OCI-M2 (cell line): ENCODE measurements around the gene RPS10.
"Not testable (repeated sequence)": the region's sequence is repeated elsewhere in the genome, so short reads cannot be mapped to it uniquely, and the experiment has no call there.

Experiments used
- DNase-seq: peaks from one replicate; lab custom pipeline; 2025; ENCODE audit not compliant: unreplicated experiment; lab: John Stamatoyannopoulos, UW

Gene RPS10

DNA sequence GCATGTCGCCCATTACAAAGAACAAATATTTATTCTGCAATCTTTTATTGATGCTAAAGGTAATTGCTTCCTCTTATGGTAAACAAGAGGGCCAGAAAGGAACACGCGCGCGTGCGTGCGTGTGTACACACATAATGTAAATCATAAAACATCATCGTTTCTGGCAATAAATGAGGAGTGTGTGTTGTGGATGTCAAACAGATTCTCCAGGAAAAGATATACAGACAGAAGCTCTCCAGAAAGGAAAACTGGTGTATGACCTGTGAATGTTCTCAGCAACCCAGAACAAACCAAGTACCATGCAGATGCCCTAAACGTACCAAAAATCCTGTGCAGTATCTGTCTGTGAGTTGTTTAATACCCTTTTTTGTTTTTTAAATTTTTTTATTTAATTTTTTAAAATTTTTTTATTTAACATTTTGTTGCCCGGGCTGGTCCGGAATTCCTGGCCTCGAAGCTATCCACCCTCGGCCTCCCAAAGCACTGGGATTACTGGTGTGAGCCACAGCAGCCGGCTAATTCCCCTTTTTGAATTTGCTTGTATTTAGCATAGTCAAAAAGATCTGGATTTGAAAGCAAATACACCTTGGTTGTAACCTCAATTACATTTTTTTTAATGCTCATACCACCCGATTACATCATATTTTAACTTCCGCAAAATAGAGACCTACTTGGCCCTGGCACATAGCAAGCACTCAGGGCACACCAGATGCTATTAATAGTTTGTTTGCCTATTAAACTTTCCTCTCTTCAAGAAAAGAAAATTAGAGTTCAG, 32.5 kb downstream of the RPS10 start:
- DNase-seq, result no peak

DNA sequence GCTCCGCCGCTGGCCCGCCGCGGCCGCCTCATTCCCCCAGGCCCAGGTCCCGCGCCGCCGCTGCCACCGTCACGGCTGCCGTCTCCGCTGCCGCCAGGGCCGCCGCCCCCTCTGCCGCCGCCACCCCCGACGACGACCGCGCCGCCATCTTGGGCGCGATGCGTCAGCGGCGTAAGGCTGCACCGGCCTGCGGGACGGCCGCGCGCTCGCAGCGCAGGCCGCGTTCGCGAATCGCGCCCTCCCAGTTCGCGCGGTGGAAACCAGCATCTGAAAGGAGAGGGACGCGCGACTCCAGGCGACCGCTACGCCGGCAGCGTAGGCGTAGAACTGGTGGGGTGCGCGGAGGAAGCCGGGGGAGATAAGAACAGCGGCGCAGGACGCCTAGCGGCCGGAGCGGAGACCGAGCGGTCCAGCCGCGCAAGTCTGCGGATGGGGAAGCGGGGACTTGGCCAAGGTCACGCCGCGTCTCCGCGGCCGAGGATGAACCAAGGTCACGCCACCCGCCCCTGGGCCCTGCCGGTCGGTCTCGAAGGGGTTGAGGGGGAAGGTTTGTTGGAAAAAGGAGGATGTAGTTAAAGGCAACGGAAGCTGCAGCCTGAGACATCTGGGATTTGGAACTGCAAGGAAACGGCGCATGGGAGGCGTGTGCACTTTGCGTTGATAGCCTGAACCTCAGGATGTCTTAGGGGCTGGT, 33.2 kb downstream of the RPS10 start, which contains the start of gene NUDT3:
TSS of gene NUDT3 (minus strand) at position 173 of the 694 bp plus-strand sequence. CDS start 307 bp downstream, outside the sequence.
- DNase-seq, result peak; percentile 70

DNA sequence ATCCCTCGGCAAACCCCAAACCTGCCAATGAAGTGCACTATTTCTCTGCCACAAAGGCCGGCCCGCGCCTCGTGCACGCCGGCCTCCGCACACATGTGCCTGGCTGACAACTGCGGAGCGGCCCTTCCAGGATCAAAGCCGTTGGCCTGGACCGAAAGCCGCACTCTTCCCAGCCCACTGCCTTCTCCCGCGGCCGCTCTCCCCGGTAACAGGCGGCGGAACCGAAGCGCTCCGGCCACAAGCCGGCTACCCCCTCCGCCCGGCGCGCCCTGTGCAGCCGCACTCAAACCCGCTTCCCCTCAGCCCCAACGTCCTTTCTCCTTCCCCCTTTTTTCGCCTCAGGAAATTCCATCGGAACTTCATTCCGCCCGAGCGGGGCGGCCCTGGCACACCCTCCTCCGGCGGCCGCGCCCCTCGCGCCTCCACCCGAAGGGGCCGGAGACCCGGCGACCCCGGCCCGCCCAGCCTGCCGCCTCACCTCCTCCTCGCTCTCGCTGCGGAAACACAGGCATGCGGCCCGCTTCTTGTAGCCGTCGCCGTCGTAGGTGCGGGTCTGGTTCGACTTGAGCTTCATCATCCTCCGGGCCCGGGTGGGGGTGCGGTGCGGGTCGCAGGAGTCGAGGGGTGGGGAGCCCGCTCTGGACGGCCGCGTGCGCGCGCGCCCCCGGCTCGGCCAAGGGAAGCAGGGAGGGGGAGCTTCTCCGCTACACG, 33.9 kb downstream of the RPS10 start:
- no peak for DNase-seq

DNA sequence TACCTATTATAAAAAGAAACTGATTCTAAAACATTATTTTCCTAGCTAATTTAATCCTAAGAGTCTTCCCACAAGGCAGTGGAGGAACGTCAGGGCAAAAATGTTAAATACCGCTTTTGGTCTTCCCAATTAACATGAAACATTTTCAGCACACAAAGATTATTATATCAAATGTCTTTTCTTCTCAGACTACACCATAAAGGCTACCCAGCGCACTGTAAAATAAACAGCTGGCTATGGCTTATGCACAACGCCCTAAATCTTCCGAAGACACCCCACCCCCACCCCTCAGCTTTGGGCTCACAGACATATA, 34.4 kb downstream of the RPS10 start:
- no peak for DNase-seq

DNA sequence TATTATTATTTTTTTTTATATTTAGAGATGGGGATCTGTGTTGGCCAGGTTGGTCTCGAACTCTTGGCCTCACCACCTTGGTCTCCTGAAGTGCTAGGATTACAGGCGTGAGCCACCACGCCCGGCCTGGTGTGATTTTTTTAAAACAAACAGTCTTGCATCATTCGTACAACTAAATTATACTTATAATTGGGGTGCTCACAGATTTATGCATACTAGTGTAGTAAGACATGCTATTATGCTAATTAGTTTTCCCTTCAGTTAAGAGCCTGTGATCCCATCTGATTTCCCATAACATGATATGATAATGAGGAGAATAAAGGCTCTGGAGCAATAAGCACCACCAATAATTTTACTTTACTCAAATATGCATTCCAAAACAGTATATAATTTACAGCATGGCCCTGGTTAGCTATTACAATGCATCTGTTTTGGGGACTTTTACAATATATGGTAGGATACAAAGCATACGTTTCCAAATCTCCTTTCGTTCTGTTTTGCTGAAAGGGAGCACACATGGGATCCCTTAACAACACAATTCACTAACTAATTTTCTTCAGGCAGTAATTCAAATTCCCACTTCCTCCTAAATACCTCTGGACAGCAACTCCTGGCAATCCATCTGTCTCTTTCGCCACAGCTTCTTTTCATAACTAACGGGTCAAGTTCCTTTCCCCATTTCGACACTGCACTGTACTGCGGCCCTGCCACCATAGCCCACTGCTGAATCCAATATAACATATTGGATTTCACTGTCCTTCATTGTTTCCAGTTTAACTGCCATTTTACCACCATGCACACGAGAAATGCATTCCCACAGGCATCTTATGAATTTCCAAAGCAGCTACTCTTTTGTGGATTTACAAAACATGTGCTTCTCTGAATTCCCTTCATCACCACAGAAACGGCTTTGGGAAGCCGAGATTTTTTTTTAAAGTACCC, 35.1 kb downstream of the RPS10 start:
- no peak for DNase-seq

DNA sequence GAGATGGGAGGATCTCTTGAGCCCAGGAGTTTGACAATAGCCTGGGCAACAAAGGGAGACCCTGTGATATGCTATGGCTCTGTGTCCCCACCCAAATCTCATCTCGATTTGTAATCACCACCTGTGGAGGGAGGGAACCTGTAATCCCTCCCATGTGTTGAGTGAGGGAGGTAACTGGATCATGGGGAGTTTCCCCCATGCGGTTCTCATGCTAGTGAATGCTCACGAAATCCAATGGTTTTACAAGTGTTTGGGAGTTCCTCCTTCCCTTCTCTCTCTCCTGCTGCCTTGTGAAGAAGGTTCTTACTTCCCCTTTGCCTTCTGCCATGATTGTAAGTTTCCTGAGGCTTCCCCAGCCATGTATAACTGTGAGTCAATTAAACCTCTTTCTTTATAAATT, 36.8 kb downstream of the RPS10 start:
- no peak for DNase-seq

DNA sequence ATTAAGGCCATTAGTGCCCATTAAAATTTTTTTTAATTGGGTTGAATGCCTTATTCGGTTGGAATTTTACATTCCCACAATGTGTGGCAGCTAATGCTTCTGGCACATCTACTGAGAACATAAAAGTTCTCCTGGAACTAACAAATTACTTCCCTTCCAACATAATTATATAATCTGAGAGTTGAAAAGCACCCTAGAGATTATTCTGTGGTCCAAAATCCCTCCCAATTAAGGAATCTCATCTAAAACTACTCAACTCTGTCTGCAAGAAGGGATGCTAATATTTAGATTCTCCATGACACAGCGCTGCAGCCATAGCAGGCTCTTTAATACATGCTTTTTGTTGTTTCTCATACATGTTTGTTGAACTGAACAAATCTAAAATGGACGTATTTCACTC, 37.4 kb downstream of the RPS10 start:
- no peak for DNase-seq

DNA sequence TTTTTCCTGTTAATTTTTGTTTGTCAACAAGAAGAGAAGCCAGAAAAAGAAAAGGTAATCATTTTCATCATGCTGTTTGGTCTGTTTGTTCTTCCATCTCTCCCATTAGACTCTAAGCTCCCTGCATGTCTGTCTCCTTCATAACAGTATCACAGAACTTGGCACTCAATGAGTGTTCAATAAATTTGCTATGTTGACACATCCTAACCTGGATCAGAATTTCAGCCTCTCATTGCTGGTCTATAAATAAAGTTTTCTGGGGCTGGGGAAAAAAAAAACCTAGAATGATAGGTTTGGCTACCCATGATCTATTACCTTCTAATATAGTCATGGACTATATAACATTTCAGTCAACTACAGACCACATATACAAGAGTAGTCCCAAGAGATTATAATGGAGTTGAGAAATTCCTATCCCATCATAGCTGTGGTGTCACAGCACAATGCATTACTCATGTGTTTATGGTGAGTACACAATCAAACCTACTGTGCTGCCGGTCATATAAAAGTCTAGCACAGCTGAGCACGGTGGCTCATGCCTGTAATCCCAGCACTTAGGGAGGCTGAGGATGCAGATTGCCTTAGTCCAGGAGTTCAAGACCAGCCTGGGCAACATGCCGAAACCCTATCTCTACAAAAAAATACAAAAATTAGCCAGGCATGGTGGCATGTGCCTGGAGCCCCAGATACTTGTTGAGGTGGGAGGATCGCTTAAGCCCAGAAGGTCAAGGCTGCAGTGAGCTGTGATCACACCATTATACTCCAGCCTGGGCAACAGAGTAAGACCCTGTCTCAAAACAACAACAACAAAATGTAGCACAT, 39.3 kb downstream of the RPS10 start:
- DNase-seq, result no peak

DNA sequence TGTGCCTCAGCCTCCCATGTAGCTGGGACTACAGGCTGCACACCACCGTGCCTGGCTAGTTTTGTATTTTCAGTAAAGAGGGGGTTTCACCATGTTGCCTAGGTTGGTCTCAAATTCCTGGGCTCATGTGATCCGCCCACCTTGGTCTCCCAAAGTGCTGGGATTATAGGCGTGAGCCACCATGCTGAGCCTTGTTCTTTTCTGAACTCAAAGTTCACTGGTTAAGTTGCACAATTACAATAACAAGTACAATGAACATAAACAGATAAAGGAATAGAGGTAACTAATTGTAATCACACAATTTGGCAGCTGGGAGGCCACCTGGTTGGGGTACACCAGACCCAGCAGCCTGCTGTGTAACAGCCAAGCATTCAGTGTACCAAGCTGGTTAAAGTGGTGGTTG, 40.1 kb downstream of the RPS10 start:
- DNase-seq, result no peak

DNA sequence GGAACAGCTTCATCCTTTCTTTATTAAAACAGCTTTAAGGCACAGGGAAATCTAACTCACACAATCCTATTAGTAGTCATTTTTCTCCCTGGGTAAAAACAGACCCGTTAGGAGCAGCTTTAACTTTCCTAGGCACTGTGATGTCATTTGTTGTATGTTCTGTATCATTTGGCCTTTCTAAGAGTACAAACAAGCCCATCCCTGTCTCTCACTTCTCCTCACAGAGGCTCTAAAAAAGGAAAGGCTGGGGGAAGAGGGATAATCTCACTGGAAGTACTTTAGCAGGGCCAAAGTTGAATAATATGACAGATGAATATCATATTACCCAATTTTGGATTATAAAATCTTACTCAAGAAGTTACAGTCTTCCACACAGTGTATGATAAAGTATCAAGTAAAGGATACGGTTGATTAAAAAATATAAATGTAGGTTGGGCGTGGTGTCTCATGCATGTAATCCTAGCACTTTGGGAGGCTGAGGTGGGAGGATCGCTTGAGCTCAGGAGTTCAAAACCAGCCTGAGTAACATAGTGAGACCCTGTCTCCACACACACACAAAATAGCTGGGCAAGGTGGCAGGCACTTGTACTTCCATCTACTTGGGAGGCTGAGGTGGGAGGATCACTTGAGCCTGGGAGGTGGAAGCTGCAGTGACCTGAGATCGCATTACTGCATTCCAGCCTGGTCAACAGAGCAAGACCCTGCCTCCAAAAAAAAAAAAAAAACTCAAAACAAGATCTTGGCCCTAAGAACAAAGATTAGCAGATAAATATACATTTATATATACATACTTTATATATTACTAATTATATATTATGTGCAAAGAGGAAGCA, 41.3 kb downstream of the RPS10 start:
- DNase-seq, result no peak

DNA sequence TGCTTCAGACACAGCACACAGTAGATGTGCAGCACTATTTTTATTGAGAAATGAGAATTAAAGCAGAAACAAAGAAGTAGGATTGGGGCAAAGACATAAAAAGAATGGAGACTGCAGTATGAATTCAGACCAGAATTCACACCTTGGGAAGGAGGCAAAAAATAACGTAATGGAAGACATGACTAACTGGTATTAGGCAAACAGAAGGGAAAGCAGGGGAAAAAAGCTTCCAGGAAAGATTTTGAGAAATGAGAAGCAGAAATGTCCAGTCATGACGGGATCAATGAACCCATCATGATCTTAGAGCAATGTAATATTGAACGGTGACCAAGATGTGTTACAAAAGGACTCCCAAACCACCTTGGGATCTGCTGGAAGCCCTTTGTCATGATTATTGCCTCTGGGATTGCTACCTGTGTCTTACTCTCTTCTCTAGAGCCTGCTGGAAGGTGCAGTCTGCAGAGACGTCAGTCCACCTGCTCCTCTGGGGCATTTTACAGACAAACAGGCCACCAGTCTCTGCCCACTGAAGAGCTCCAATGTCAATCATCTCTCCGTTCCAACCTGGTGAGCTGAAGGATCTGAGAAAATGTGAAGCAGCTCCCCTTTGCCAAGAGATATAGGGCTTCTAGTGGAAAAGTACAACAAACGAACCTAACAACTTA, 42.1 kb downstream of the RPS10 start:
- no peak for DNase-seq

DNA sequence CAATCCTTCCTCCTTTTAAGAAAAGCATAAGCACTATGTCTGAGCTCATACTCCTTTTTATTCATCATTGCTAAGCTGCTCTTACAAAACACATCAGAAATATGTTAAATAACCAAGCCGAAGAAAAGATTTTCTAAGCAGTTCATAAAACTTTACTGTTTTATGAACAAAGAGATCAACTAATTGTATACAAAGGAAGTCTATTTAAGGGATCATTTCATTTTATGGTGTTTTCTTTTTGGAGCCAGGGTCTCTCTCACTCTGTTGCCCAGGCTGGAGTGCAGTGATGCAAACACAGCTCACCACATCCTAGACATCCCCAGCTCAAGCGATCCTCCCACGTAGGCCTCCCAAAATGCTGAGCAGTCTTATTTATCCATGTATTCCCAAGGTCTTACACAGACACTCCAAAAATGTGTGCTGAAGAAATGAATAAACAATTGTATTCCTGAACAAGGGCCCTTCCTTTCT, 42.7 kb downstream of the RPS10 start:
- no peak for DNase-seq

DNA sequence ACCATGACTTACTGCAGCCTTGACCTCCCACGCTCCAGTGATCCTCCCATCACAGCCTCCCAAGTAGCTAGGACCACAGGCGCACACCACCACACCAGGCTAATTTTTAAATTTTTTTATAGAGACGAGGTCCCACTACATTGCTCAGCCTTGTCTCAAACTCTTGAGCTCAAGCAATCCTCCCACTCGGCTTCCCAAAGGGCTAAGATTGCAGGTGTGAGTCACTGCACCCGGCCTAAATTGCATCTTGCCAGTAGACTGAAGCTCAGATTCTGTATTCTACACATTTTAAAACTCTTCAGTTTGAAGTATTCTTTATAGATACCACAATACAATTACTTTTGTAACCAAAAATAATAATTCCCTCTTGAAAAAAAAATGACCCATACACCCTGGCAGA, 44.8 kb downstream of the RPS10 start:
- no peak for DNase-seq

DNA sequence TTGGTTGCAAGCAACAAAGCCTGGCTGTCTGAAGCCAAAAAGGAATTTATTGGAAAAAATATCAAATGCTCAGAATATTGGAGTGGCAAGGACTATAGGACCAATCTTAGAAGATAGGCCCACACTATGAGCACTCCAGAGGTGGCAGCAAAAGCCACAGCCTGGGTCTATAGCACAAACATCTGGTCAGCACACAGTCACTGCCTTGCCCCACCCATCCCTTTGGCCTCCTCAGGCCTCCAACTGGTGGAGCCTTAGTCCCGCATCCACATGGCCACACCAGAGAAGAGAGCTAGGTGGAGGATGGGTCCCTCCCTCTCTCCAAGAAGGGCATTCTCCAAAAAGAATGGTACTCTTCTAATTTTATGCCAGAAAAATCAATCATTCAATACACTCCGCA, 47.4 kb downstream of the RPS10 start:
- no peak for DNase-seq

DNA sequence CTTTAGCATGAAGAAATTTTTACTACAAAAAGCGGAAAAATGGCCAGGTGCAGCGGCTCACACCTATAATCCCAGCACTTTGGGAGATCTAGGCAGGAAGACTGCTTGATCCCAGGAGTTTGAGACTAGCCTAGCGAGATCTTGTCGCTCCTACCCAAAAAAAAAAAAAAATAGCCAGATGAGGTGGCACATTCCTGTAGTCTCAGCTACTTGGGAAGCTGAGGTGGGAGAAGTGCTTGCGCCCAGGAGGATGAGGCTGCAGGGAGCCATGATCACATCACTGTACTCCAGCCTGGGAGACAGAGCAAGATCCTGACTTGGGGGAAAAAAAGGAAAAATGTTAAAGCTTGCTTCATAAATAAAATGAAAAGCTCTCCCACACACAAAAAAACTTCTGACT, 47.9 kb downstream of the RPS10 start:
- DNase-seq, result no peak

DNA sequence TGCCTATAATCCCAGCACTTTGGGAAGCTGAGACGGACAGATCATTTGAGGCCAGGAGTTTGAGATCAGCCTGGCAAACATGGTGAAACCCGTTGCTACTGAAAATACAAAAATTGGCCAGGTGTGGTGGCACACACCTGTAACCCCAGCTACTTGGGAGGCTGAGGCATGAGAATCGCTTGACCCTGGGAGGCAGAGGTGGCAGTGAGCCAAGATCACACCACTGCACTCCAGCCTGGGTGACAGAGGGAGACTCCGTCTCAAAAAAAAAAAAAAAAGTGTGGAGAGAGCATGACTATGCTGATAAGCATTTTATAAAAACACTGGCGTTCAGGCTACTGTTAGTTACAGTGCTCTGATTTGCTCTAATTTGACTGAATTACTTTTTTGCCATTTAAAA, 48.3 kb downstream of the RPS10 start:
- DNase-seq, result not testable (repeated sequence)

DNA sequence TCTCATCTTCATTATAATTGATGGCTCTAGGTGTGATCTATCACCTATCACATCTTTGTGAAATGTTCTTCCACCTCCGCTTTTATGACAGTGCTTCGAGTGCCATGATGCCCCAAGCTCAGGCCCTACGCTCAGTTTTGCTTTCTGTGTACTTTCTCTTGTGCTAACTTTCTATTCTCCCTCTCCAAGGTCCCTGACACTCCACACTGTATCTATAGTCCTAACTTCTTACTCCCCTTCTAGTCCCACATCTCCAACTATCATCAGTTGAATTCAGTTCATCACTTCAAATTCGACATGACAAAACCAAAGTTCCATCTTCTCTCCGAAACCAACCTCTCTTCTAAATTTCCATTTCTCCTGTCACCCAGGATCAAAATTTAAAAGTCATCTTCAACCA, 50.0 kb downstream of the RPS10 start:
- DNase-seq, result no peak

DNA sequence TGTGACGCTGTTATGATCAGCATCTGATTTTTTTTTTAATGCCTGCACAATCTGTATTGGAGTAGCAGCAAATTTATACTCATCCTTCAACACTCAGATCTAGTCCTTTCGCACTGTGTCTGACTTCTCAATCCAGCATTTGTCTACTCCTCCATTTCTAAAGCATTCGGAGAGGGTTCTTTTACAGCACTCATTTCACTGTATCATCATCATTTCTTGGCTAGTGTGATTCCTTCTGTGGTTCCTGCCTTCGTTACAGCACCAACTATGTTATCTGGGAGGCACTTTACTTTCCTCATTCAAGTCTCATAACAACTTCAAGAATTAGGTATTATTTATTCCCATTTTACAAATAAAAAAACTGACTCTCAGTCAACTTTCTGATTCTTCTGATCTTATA, 51.4 kb downstream of the RPS10 start:
- DNase-seq, result no peak

DNA sequence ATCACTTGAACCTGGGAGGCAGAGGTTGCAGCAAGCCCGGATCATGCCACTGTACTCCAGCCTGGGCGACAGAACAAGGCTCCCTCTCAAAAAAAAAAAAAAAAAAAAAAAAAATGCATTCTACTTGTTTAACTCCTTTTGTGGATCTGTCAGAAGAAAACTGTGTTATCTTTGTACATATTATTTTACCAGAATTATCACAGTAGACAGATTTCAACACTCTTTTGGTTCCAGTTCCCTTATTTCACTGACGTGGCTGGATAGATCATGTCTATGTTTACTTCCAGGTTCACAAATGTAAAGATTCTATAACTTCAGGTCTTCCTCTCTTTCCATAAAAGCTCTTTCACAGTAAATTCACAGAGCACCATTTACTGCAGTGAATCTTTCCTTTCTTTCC, 51.8 kb downstream of the RPS10 start:
- DNase-seq, result peak; percentile 37
